ENCODE data around the gene DGKE. TPM values are rescaled to one million over a fixed set of nuclear protein-coding genes. Genes with fewer than 3 reads are reported as not detected.

DGKE gene
- total RNA-seq, 2 experiments from 2014 or later: 20.0 to 22.3 TPM

DNA sequence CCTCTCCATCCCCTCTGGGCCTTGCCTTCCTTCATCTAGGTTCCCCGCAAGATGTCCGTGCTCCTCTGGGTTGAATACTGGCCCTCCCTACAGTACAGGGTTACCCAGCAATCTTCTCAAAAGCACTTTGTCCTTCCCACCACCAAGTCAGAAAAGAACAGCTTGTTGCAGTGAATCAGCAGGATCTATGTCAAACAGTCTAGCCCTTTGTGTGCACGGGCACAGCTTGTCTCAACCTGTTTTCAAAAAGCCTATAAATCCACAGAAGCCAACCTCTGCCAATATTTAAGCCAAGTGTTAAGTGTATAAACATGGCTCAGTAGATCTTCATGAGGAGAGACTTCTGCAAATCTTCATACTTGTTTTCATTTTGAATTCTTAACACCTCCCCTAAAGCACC, 25.4 kb upstream of the DGKE start:
- POLR2A ChIA-PET: no interaction called here
- no peak overlapping the region for H3K4me3 Mint-ChIP-seq

DNA sequence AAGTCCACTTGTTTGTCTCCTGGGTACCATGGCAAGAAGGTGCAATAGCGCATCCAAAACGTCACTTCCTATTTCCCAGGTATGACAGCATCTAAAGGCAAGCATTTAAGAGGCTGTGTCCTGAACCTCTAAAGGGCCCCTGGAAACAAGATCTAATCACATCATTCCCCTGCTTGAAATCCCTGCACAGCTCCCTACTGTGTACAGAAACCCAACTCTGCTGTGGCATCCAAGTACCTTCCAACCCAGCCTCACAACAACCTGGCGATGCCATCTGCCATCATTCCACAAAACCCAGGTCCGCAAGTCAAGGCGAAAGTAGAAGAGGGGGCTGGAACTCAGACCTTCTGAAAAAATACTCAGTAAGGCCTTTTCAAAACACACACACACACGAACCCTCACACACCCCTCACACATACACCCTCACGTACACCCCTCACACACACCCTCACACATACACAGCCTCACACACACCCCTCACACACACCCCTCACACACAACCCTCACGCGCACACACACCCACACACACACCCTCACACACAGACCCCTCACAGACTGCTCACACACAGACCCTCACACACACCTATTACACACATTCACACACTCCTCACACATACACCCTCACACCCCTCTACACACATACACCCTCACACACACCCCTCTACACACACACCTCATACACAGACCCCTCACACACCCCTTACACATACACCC, 24.7 kb upstream of the DGKE start:
- CTCF ChIA-PET: no interaction called here
- ATAC-seq (ENCODE audit: poor library complexity): no peak

More for the DNA sequence above, 25.4 kb upstream of the DGKE start:
- Histone ChIP-seq H3K4me1 (ENCODE audit: insufficient read depth, low read length) (no peaks in the 10 kb centered on the region), H3K9me3 (ENCODE audit: control insufficient read depth in 1 of 2, insufficient read depth in 1 of 2, low read length in 2 of 2) (no peaks in the 10 kb centered on the region), H3K27me3 (ENCODE audit: control insufficient read depth in 1 of 2, insufficient read depth in 2 of 2, low read length in 2 of 2) (no peaks in the 10 kb centered on the region), H3K36me3 (ENCODE audit: insufficient read depth, low read length) (no peaks in the 10 kb centered on the region), H3K4me3 (ENCODE audit: low read length) (no peak overlapping the region), H3K27ac (ENCODE audit: low read depth in 1 of 2, low read length in 2 of 2) (no peak overlapping the region)
- Mint-ChIP-seq H3K4me1 (ENCODE audit: low read depth) (no peaks in the 10 kb centered on the region), H3K27ac (no peak overlapping the region), H3K27me3 (no peaks in the 10 kb centered on the region), H3K36me3 (ENCODE audit: low read depth) (peaks cover 19% of the 10 kb centered on the region), H3K9me3 (no peaks in the 10 kb centered on the region)
- TF ChIP-seq, protein P1, sequence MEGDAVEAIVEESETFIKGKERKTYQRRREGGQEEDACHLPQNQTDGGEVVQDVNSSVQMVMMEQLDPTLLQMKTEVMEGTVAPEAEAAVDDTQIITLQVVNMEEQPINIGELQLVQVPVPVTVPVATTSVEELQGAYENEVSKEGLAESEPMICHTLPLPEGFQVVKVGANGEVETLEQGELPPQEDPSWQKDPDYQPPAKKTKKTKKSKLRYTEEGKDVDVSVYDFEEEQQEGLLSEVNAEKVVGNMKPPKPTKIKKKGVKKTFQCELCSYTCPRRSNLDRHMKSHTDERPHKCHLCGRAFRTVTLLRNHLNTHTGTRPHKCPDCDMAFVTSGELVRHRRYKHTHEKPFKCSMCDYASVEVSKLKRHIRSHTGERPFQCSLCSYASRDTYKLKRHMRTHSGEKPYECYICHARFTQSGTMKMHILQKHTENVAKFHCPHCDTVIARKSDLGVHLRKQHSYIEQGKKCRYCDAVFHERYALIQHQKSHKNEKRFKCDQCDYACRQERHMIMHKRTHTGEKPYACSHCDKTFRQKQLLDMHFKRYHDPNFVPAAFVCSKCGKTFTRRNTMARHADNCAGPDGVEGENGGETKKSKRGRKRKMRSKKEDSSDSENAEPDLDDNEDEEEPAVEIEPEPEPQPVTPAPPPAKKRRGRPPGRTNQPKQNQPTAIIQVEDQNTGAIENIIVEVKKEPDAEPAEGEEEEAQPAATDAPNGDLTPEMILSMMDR (IDR thresholded peaks at IDR 0.05): no peak
- no peak for ATAC-seq (ENCODE audit: poor library complexity)
- CTCF ChIA-PET: no interaction called here
- DNase-seq: no peak
- intact Hi-C loops (cut with DNase I, micrococcal nuclease): no loop called here

DNA sequence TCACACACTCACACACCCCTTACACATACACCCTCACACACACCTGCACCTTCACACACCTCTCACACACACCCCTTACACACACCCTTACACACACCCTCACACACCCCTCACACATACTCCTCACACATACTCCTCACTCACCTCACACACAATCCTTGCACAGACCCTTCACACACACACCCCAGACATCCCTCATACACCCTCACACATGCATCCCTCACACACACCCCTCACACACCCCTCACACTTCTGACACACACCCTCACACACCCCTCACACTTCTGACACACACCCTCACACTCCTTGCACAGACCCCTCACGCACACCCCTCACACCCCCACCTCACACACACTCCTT, 24.2 kb upstream of the DGKE start:
- Histone ChIP-seq H3K36me3 (ENCODE audit: insufficient read depth, low read length) (no peaks in the 10 kb centered on the region), H3K27me3 (ENCODE audit: control insufficient read depth in 1 of 2, insufficient read depth in 2 of 2, low read length in 2 of 2) (peaks cover 0 to 3% of the 10 kb centered on the region in 2 experiments), H3K27ac (ENCODE audit: low read depth in 1 of 2, low read length in 2 of 2) (no peak overlapping the region), H3K9me3 (ENCODE audit: control insufficient read depth in 1 of 2, insufficient read depth in 1 of 2, low read length in 2 of 2) (no peaks in the 10 kb centered on the region), H3K4me1 (ENCODE audit: insufficient read depth, low read length) (no peaks in the 10 kb centered on the region), H3K4me3 (ENCODE audit: low read length) (no peak overlapping the region)
- no peak overlapping the region for H3K4me3 Mint-ChIP-seq
- H3K9me3 Mint-ChIP-seq: no peaks in the 10 kb centered on the region
- H3K27ac Mint-ChIP-seq: no peak overlapping the region
- TF ChIP-seq, protein P1 (IDR thresholded peaks at IDR 0.05): no peak
- intact Hi-C loops (cut with DNase I, micrococcal nuclease): no loop called here
- H3K27me3 Mint-ChIP-seq: no peaks in the 10 kb centered on the region
- no peaks in the 10 kb centered on the region for H3K4me1 Mint-ChIP-seq (ENCODE audit: low read depth)
- POLR2A ChIA-PET: no interaction called here
- no peak for ATAC-seq (ENCODE audit: poor library complexity)
- peaks cover 14% of the 10 kb centered on the region for H3K36me3 Mint-ChIP-seq (ENCODE audit: low read depth)
- no peak for DNase-seq
- CTCF ChIA-PET: no interaction called here

More for the DNA sequence above, 24.7 kb upstream of the DGKE start:
- H3K27me3 ChIP-seq (ENCODE audit: control insufficient read depth in 1 of 2, insufficient read depth in 2 of 2, low read length in 2 of 2): peaks cover 0 to 3% of the 10 kb centered on the region in 2 experiments
- H3K4me3 ChIP-seq (ENCODE audit: low read length): no peak overlapping the region
- H3K36me3 ChIP-seq (ENCODE audit: insufficient read depth, low read length): no peaks in the 10 kb centered on the region
- DNase-seq: no peak
- Mint-ChIP-seq H3K4me1 (ENCODE audit: low read depth) (no peaks in the 10 kb centered on the region), H3K27me3 (no peaks in the 10 kb centered on the region), H3K4me3 (no peak overlapping the region), H3K36me3 (ENCODE audit: low read depth) (peaks cover 17% of the 10 kb centered on the region), H3K27ac (no peak overlapping the region), H3K9me3 (no peaks in the 10 kb centered on the region)
- no peaks in the 10 kb centered on the region for H3K9me3 ChIP-seq (ENCODE audit: control insufficient read depth in 1 of 2, insufficient read depth in 1 of 2, low read length in 2 of 2)
- intact Hi-C loops (cut with DNase I, micrococcal nuclease): no loop called here
- POLR2A ChIA-PET: no interaction called here
- no peak overlapping the region for H3K27ac ChIP-seq (ENCODE audit: low read depth in 1 of 2, low read length in 2 of 2)
- no peaks in the 10 kb centered on the region for H3K4me1 ChIP-seq (ENCODE audit: insufficient read depth, low read length)
- TF ChIP-seq, protein P1 (IDR thresholded peaks at IDR 0.05): no peak
